Measurements from ENCODE around the gene MDFI.

The MDFI gene

DNA sequence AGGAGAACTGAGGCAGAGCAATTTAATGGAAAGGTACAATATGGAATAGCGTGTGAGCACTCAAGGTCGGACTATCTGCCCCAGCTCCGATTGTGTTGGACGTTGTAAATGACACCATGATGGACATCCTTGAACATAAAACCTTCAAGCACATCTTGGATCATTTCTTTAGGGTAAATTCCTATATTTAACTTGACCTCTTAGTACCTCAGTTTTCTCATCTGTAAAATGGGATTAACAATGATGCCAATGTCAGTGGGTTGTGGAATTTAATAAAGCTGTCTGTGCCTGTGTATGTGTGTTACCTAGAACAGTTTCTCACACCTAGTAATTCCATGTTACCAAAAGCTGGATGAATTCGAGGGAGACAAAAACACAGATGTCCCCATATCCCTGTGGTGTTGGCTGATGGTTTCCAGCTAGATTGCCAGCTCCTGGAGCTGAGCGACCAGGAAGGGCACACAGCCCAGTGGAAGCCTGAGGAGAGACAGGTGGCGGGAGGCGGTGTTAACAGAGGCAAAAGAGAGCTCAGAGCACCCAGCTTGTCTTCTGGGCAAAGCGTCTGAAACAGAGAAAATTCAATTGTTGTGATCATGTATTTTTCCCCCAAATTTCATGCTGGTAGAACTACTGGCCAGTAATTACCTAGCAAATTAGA, 32.6 kb downstream of the MDFI start:
- in situ Hi-C loops (cut with HindIII; ENCODE audit: low sequenced_read_pairs): no loop called here

DNA sequence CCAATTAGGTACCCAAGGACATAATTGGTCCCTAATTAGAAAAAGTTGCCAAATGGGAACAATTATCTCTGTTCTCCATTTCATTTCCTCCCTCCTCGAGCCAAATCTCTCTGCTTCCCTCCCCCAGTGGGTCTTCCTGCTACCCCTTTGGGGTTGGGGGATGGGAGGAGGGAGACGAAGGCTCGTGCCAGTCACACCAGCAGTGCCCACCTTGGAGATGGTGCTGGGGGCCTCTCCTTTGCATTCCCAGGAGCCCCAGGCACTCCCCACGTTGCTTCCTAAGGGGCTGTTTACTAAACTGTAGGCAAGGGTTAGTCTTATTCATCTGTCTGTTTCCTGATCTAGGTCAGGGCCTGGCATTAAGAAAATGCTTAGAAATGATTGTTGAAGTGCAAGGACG, 33.1 kb downstream of the MDFI start:
- in situ Hi-C loops (cut with HindIII; ENCODE audit: low sequenced_read_pairs): no loop called here

DNA sequence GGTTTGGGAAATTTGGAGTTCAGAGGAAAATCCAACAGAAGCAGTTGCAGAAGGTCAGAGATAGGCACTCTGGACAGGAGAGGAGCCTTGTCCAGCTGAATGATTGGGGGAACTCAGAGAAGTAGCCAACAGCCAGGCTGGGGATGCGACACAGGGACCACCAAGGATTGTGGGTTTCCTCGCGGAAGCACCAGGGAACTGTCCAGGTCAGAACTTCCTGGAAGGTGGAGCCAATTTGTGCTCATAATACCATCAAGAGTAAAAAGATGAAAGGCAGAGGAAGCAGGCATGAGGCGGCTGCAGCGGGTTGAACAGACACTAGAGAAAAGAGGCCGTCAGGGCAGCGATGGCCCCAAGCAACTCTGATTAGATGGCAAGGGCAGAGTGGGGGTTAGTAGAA, 33.7 kb downstream of the MDFI start:
- in situ Hi-C loops (cut with HindIII; ENCODE audit: low sequenced_read_pairs): no loop called here

DNA sequence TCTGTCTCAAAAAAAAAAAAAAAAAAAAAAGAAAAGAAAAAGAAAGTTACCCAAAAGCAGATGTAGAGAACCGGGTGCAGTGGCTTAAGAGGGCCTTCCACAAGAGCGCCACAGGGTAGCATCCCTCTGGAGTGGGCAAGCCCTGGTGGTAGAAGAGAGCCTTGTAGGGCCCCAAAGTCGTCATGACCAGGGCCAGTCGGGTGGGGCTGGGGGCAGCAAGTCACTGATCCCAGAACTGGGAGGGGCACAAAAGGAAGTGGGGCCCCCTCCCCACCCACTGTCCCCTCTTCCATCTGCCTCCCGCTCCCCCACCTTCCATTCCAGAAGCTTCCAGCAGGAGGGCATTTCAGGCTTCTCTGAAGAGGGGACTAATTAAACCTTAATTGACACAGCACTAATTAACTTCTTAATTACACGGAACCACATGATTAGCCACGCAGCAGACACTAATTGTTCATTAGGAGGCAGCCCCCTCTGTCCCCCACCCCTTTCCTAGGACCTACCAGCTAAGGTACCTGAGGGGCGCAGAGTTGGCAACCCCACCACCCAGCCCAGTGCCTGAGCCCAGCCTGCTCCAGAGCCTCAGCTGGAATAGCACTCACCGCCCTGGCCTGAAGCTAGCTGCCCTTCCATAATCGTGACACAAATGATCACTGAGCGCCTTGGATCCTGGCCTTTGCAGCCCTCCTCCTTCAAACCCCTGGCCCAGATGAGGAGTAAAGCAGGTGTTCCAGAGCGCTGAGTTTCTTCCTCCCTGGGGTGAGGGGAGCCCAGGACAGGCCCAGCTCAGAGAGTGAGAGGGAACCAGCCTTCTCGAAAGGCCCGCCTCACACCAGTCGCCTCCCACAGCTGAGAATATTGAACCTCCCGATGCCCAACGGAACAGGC, 34.8 kb downstream of the MDFI start:
- in situ Hi-C loops (cut with HindIII; ENCODE audit: low sequenced_read_pairs): no loop called here

DNA sequence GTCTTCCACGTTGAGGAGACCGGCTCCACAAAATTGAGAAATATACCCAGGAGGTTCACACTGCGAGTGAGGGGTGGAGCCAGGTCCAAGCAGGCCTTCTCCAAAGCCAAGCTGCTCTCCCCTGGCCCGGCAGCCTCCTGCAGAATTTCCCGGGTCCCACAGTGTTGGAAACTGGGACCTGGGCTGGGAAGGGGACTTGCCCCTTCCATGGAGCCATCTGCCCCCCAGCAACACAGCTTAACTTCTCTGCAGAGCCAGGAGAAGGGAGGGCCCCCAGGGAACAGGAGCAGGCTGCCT, 35.4 kb downstream of the MDFI start:
- in situ Hi-C loops (cut with HindIII; ENCODE audit: low sequenced_read_pairs): no loop called here

DNA sequence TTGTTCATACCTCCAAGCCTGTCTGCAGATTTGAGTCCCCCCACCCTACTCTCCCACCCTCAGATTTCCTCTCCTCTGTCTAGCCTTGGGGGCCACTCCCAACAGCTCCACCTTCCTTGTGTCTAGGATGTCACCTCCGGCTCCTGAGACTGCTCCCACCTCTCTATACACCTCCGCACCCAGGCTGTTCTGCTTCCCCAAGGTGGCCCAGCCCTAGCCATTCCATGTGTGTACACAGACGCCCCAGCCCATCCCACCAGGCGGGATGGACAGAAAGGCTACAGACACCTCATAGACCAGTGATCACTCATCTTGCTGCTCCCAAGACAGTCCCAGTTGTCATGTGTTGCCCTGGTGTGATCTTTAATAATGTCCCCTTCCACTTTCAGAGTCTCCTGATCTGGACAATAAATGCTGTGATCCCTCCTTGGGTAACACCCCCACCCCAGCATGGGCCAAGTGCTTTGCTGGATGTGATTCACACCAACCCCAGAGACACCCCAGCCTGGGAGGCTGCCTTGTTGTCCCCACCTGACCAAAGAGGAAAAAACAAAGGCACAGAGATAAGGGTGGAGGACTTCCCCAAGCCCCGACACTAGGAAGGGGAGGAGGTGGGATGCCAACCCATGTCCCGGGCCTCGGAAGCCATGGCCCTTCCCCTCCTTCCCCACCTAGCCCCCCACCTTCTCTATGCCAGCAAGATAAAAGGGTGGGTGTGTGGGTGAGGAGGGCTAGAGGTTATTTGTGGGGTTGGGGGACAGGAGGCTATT, 36.1 kb downstream of the MDFI start:
- in situ Hi-C loops (cut with HindIII; ENCODE audit: low sequenced_read_pairs): no loop called here

DNA sequence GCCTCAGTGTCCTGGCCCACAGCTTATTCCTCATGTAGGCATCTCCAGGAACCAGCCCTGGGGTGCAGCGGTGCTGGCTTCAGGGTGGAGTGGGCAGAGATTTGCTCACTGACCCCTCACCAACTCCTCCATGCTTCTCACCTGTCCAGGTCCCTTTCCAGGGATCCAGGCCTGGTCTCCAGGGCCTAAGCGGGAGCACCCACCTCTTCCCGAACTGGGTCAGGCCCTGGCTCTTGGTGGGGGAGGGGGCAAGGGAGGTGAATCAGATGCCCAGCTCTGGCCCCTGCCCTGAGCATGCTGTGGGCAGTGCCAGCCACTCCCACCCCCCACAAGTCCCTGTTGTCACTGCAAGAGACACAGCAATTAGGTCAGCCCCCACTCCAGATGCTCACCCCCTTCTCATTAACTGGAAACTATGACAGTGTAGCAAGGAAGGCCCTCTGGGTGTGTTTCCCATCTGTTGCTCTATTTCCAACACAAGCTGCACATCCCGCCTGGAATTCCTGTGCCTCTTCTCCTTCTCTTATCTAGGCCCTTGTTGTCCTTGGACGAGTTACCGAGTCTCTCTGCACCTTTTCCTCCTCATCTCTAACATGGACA, 37.0 kb downstream of the MDFI start:
- in situ Hi-C loops (cut with HindIII; ENCODE audit: low sequenced_read_pairs): no loop called here

DNA sequence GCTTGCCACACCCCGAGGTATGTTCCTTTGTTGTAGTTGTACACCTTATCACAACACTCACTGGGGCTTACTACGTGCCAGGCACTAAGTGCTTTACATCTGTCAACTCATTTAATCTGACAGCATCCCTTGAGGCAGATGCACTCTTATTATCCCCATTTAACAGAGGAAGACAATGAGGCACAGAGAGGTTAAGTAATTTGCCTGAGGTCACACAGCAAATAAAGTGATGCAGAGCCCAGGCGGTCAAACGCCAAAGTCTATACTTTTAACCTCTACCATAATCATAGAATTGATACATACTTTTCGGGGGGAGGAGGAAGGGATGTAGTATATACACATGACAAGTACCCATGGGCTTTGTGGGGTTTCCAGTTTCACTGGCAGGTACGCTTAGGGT, 37.7 kb downstream of the MDFI start:
- in situ Hi-C loops (cut with HindIII; ENCODE audit: low sequenced_read_pairs): no loop called here

DNA sequence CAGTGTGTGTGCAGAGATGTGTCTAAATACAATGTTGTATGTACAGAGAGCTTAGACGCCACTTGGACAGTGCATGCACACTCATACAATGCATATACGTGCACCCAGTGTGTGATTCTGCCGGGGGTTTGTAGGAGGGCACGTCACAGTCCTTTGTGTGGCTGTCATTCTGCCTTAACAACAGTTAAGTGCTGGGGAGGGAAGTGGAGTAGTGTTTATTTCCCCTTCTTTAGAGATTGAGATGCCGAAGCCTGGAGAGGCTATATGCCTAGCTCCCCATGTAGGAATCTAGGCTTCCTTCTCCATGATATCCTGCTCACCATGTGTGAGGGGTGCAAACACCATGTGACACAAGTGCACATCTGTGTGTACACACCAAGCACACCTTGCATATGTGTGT, 38.2 kb downstream of the MDFI start:
- in situ Hi-C loops (cut with HindIII; ENCODE audit: low sequenced_read_pairs): no loop called here

DNA sequence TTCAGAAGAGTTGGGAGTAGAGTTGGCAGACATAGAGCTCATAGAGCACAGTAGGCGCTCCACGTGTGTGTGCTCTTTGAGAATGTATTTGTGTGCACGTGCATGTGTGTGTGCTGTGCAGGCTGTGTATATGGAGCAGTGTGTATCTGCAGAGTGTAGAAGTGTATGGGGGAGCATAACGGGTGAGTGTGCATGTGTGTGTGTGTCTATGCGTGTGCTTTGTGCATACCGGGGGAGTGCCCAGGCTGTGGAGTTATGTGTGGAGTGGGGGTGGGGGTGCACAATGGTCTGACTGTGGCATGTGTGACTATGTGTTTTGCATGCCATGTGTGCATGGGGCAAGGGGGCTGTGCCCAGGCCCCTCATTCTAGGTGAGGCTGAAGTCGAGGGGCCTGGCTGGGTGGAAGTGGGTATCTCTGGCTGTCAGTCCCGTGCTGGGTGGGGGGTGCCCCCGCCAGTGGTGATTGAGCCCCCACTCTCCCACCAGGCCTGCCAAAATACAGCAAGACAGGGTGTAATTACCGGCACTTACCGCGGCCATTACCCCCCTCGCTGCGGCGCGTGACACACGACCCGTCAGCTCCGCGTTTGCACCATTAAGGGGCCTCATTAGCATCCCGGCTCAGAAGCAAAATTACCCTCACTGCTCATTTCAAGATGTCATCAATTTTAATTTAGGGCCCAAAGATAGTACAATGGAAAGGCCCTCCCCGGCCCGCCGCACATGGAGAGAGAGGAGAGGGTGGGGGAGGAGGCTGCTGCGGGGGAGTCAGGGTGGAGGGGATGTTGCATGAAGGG, 39.1 kb downstream of the MDFI start:
- in situ Hi-C loops (cut with HindIII; ENCODE audit: low sequenced_read_pairs): no loop called here

DNA sequence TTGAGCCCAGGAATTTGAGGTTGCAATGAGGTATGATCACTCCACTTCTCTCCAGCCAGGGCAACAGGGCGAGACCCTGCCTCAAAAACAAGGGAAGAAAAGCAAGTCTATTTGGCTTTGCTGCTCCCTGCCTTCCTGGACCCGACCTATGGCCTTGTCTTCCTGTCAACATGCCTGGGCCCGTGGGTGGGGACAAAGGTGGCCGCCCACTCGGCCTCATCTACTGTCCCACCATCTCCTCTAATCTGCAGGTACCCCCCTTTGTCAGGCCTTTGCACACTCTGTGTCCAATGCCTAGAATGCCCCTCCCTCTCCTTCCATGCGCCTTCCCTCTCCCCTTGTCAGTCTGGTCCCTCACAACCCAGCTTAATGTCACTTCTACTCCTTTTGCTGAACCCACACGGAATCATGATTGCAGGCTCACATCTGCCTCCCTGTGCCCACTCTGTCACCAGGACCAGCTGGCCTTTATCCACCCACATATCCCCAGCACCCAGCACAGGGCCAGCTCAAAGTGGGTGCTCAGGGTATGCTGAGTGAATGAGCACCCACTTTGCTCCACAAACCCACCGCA, 40.3 kb downstream of the MDFI start:
- in situ Hi-C loops (cut with HindIII; ENCODE audit: low sequenced_read_pairs): no loop called here

DNA sequence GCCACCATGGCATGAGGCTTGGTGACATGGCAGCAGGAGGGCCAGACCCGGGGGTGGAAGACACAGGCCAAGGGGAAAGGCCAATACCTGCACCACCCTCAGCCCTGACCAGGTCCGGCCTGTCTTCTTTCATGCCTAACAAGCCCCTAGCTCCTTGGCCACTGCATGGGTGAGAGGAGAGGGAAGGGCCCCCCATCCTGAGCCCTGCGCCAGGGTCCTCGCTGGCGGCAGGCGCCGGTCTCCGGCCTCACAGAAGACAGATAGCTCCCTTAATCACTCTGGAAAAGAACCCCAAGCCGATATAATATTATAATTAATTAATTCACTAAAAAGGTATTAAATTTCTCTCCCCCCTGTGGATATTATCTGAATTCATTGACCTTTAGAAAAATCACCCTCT, 41.4 kb downstream of the MDFI start:
- in situ Hi-C loops (cut with HindIII; ENCODE audit: low sequenced_read_pairs): no loop called here

DNA sequence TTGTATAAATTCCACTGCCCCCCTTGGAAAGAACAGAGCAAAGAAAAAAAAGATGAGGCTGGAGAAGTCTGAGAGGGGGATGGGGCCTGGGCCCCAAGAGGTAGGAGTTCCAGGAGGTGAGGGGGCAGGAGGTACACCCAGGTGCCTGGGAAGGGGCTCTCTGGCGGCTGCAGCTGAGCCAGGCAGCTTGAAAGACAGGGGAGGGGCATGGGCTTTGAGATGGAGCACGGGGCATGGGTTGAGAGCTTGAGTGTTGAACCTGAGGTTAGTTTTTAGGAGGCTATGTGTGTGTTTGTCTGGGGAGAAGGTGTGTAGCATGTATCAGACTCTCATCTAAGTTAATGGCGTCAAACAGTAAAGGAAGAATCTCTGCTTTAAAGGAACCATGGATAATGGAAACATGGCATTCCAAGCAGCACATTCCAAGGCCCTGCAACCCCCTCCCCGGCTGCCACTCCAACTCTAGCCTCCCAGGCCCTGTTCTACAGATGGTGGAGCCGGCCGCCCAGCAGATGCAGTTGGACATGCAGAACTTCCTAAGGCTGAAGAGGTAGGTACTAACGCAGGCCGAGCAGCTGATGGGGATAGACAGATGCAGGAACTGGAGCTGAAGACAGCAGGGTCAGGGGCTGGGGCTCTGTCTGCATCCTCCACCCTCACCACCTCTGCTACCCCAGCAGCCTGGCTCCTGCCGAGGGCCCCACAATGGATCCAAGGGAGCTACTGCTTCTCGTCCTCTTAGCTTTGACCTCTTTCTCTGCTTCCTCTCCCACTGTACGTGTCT, 42.1 kb downstream of the MDFI start:
- in situ Hi-C loops (cut with HindIII; ENCODE audit: low sequenced_read_pairs): no loop called here

DNA sequence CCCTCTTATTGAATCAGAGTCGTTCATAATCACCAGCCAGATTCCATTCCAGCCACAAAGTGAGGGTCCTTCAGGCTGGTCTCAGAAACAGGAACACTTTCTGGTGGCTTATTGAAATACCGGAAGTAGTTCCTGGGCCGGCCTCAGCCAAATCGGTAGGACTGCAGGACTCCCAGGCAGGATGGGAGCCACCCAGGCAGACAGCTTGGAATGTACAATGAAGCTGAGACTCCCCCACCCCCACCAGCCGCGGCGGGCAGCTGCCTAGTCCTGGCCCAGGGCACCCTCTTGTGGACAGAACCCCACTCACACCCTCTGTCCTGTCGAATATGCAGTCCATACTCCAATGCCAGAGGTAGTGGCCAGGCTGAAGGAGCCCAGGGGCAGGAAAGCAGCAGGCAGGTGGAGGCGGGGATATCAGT, 43.8 kb downstream of the MDFI start:
- in situ Hi-C loops (cut with HindIII; ENCODE audit: low sequenced_read_pairs): no loop called here

DNA sequence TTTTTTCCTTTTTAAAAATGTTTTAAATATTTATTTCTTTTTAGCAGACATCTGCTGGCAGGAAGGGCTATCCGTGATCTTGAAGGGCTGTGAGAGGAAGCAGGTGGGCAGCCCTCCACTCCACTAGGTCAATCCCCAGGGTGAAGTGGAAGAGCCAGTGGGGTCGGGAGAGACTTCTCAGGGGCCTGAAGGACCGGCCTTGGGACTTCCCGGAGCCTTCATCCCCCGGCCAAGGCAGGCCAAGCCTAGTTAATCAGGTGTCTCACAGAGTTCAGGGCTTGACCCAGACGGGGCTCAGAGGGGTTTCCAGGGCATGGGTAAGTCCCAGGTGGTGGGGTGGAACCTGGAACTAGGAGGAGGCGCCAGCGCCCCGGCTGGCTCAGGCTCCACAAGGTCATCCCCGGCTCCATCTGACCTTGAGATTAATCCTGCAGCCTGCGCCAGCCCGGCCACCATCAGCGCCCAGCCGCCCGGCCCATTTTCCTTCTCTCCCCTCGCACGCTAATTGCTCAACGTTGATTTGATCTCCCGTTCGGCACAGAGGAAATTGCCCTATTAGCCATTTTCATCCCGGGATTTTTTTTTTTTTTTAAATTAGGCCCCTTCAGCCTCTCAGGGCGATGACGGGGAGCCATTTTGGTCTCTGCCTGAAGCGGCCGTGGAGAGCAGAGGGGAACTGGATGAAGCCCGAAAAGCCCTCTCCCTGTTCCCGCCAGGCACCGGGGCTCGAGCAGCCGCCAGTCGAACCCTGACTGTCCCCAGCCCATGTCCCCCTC, 44.4 kb downstream of the MDFI start:
- in situ Hi-C loops (cut with HindIII; ENCODE audit: low sequenced_read_pairs): no loop called here

DNA sequence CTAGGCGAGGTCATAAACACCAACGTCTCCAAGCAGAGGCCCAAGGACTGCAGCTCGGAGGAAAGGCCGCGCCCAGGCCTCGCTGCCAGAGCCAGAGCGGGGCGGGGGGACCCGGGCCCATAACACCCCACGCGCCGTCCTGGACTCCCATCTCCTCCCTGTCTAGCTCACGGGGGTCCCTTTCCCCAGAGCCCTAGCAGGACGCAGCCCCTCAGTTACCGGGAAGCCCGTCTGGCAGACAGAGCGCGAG, 44.9 kb downstream of the MDFI start:
- in situ Hi-C loops (cut with HindIII; ENCODE audit: low sequenced_read_pairs): no loop called here

DNA sequence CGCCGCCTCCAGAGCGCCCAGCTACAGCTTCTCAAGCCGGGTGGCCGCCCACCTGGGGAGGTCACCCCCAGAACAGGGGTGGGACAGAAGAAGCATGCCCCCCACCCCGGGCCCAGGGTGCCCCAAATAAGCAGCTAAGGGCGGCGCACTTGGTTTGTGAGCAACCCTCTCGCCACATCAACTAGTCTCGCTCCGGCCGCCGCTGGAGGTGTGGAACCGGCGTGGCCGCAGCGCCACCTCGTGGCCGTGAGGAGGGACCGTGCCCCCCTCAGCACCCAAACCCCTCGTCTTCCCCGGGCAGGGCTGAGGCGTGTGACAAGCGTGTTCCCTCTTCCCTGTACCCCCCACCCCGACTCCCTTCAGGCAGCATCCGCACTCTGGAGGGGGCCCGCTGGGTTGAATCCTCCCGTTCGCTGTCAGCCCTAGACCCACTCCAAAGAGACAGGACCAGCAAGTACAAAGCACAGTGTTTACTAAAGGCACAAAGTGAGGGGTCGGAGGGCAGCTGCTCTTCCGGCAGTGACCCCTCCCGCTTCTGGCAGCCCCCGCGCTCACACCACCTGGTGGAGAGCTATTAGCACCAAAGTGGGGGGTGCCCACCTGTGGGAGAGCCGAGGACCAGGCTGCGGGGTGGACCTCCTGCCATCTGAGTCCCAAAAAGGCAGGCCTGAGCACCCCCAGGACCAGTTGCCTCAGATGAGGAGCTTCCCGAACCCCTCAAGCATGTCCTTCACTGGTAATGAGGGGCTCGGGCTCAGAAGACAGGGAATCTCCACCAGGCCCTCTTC, 45.4 kb downstream of the MDFI start:
- in situ Hi-C loops (cut with HindIII; ENCODE audit: low sequenced_read_pairs): no loop called here

Data from DLD1 (cell line).